HepG2 (cell line): ENCODE measurements around the gene ATP8B1. TPM values are rescaled to one million over a fixed set of nuclear protein-coding genes. Genes with fewer than 3 reads are reported as not detected.
A peak's percentile ranks its signal among the peaks of the same experiment; 100 is the strongest.

ENCODE experiments used
- BRCA1 ChIP-seq: sonication (generic); formaldehyde crosslinking; IDR thresholded peaks from 2 replicates; pipeline ENCODE4 v1.4.0; 2020; ENCODE audit warnings: missing genetic modification reagents
- EP300 ChIP-seq, 3 experiments: sonication (generic) in 1 of 3; formaldehyde crosslinking in 1 of 3; IDR thresholded peaks; 2 replicates each; pipeline versions ENCODE4 v1.5.1 to v1.6.1; 2011 to 2020; ENCODE audit warnings: low read depth in 2 of 3, low read length in 2 of 3, borderline replicate concordance in 1 of 3, improper control_type of control experiment in 1 of 3, mild to moderate bottlenecking in 1 of 3, missing genetic modification reagents in 1 of 3, moderate library complexity in 1 of 3
- FOXJ3 ChIP-seq: sonication (generic); formaldehyde crosslinking; IDR thresholded peaks from 2 replicates; pipeline ENCODE4 v1.4.0; 2020; ENCODE audit warnings: missing genetic modification reagents, mild to moderate bottlenecking, borderline replicate concordance
- GABPA ChIP-seq, 2 experiments: IDR thresholded peaks; 2 replicates each; pipeline ENCODE4 v1.6.1; 2011 to 2016; ENCODE audit warnings: low read depth in 2 of 2, low read length in 1 of 2, missing biosample characterization in 1 of 2, missing genetic modification characterization in 1 of 2
- KDM3A ChIP-seq: IDR thresholded peaks from 2 replicates; pipeline ENCODE4 v1.6.1; 2018; ENCODE audit warnings: low read depth, missing compliant biosample characterization
- KLF16 ChIP-seq, 2 experiments: sonication (generic) in 1 of 2; formaldehyde crosslinking in 1 of 2; IDR thresholded peaks; 2 replicates each; pipeline versions ENCODE4 v1.6.1 to v1.8.0; 2016 to 2023; ENCODE audit warnings: missing genetic modification reagents in 2 of 2, missing compliant biosample characterization in 1 of 2
- MEF2D ChIP-seq: sonication (generic); formaldehyde crosslinking; IDR thresholded peaks from 2 replicates; pipeline ENCODE4 v1.5.1; 2020; ENCODE audit warnings: mild to moderate bottlenecking, missing genetic modification reagents
- TBX2 ChIP-seq: sonication (generic); formaldehyde crosslinking; IDR thresholded peaks from 2 replicates; pipeline ENCODE4 v1.5.0; 2020; ENCODE audit warnings: missing genetic modification reagents, mild to moderate bottlenecking, borderline replicate concordance
- TGIF2 ChIP-seq: IDR thresholded peaks from 2 replicates; pipeline ENCODE4 v1.6.1; 2016; ENCODE audit warnings: control low read depth, missing compliant biosample characterization
- ZNF17 ChIP-seq: sonication (generic); formaldehyde crosslinking; IDR thresholded peaks from 2 replicates; pipeline ENCODE4 v1.5.0; 2020; ENCODE audit warnings: mild to moderate bottlenecking, missing genetic modification reagents
- ZNF792 ChIP-seq: IDR thresholded peaks from 2 replicates; pipeline ENCODE4 v1.6.1; 2016
- polyA plus RNA-seq, 8 experiments: library from polyadenylated mRNA; depleted of rRNA in 3 of 8; stranded (reverse) in 7 of 8; unstranded in 1 of 8; fragments of >200 nt; fragmentation: Illumina TruSeq in 4 of 8; extraction: Trizol in 4 of 8; gene quantifications; 2 replicates each; pipeline versions ENCODE4 v1.2.1 to v1.2.3, GENCODE V29; 2011 to 2016; ENCODE audit warnings: low read depth in 4 of 8, missing spikeins in 1 of 8, mixed read lengths in 1 of 8; ENCODE audit not compliant: insufficient read depth in 1 of 8
- total RNA-seq, 5 experiments: library from RNA; depleted of rRNA; stranded (reverse); fragments of >200 nt; fragmentation: Illumina TruSeq; extraction: Trizol; gene quantifications; 2 replicates each; pipeline ENCODE4 v1.2.3, GENCODE V29; 2016; ENCODE audit warnings: low read depth in 1 of 5
- TF ChIP-seq, protein P1 (sequence below): sonication (generic); formaldehyde crosslinking; IDR thresholded peaks from 2 replicates; pipeline ENCODE4 v1.4.0; 2020; ENCODE audit warnings: missing genetic modification reagents
- TF ChIP-seq, protein P2 (sequence below): fragments of 450-650 bp; IDR thresholded peaks from 2 replicates; pipeline ENCODE4 v1.6.1; 2016
- TF ChIP-seq, protein P3 (sequence below), 2 experiments: IDR thresholded peaks; 2 replicates each; pipeline ENCODE4 v1.6.1; 2011 to 2012; ENCODE audit warnings: low read length in 2 of 2, borderline replicate concordance in 1 of 2, low read depth in 1 of 2, mild to moderate bottlenecking in 1 of 2, moderate library complexity in 1 of 2
- TF ChIP-seq, protein P4 (sequence below): sonication (generic); IDR thresholded peaks from 2 replicates; pipeline ENCODE4 v1.6.1; 2016; ENCODE audit warnings: low read depth, borderline replicate concordance
- TF ChIP-seq, protein P5 (sequence below): sonication (generic); formaldehyde crosslinking; IDR thresholded peaks from 2 replicates; pipeline ENCODE4 v1.5.0; 2020; ENCODE audit warnings: mild to moderate bottlenecking, missing genetic modification reagents, borderline replicate concordance

ATP8B1 gene
- total and polyA plus RNA-seq, 2 of the 13 experiments (the other 11 are each of a cell fraction or from before 2014, with no cell fraction given), result 2.8 to 4.0 TPM

DNA sequence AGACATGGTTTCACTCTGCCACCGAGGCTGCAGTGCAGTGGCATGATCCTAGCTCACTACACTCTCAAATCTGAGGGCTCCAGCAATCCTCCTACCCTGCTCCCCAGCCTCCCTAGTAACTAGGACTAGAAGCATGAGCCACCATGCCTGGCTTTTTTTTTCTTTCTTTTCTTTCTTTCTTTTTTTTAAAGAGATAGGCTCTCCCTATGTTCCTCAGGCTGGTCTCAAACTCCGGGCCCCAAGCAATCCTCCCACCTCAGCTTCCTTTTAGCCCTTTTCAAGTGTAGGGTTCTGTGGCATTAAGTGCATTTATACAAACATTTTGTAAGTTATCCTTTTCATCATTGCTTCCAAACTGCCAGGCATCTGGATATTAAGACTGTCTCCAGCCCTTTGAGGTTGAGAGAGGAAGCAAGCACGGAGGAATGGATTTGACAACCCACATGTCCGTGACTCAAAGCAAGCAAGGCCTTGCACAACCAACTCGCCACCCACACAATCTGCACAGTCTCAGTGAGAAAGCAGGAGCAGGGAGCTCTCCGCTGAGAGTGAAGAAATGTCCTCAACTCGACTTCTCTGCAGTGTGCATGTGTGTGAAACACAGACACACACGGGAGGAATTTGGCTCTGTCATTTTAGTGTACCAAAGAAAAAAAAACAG lies 65.6 kb downstream of the ATP8B1 start (continued):
- TF ChIP-seq, protein P1, sequence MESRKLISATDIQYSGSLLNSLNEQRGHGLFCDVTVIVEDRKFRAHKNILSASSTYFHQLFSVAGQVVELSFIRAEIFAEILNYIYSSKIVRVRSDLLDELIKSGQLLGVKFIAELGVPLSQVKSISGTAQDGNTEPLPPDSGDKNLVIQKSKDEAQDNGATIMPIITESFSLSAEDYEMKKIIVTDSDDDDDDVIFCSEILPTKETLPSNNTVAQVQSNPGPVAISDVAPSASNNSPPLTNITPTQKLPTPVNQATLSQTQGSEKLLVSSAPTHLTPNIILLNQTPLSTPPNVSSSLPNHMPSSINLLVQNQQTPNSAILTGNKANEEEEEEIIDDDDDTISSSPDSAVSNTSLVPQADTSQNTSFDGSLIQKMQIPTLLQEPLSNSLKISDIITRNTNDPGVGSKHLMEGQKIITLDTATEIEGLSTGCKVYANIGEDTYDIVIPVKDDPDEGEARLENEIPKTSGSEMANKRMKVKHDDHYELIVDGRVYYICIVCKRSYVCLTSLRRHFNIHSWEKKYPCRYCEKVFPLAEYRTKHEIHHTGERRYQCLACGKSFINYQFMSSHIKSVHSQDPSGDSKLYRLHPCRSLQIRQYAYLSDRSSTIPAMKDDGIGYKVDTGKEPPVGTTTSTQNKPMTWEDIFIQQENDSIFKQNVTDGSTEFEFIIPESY (CRISPR knock-in tag), result peak; percentile 23; the same call in 1 of the 2 replicates
- no peak for TF ChIP-seq MEF2D (CRISPR knock-in tag)
- TF ChIP-seq, protein P2, sequence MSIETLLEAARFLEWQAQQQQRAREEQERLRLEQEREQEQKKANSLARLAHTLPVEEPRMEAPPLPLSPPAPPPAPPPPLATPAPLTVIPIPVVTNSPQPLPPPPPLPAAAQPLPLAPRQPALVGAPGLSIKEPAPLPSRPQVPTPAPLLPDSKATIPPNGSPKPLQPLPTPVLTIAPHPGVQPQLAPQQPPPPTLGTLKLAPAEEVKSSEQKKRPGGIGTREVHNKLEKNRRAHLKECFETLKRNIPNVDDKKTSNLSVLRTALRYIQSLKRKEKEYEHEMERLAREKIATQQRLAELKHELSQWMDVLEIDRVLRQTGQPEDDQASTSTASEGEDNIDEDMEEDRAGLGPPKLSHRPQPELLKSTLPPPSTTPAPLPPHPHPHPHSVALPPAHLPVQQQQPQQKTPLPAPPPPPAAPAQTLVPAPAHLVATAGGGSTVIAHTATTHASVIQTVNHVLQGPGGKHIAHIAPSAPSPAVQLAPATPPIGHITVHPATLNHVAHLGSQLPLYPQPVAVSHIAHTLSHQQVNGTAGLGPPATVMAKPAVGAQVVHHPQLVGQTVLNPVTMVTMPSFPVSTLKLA, result peak; percentile 21; the same call in 1 of the 2 replicates
- TF ChIP-seq TBX2 (CRISPR knock-in tag), result peak; percentile 44; the same call in 1 of the 2 replicates
- peak in 1 of 2 experiments; percentile 60; a peak in 1 of 4 replicates for TF ChIP-seq EP300 (IDR thresholded peaks at IDR 0.05; ENCODE audit: low read depth in 2 of 2, low read length in 2 of 2)
- TF ChIP-seq EP300 (CRISPR knock-in tag; IDR thresholded peaks at IDR 0.05; ENCODE audit: borderline replicate concordance), result no peak; the same call in none of the 2 replicates
- 0 out of 2 replicates have a peak, but pooled peaks have one; percentile 20 for TF ChIP-seq BRCA1 (CRISPR knock-in tag)
- 0 out of 2 replicates have a peak, but pooled peaks have one; percentile 33 for TF ChIP-seq KDM3A (CRISPR knock-in tag)
- TF ChIP-seq, protein P3, sequence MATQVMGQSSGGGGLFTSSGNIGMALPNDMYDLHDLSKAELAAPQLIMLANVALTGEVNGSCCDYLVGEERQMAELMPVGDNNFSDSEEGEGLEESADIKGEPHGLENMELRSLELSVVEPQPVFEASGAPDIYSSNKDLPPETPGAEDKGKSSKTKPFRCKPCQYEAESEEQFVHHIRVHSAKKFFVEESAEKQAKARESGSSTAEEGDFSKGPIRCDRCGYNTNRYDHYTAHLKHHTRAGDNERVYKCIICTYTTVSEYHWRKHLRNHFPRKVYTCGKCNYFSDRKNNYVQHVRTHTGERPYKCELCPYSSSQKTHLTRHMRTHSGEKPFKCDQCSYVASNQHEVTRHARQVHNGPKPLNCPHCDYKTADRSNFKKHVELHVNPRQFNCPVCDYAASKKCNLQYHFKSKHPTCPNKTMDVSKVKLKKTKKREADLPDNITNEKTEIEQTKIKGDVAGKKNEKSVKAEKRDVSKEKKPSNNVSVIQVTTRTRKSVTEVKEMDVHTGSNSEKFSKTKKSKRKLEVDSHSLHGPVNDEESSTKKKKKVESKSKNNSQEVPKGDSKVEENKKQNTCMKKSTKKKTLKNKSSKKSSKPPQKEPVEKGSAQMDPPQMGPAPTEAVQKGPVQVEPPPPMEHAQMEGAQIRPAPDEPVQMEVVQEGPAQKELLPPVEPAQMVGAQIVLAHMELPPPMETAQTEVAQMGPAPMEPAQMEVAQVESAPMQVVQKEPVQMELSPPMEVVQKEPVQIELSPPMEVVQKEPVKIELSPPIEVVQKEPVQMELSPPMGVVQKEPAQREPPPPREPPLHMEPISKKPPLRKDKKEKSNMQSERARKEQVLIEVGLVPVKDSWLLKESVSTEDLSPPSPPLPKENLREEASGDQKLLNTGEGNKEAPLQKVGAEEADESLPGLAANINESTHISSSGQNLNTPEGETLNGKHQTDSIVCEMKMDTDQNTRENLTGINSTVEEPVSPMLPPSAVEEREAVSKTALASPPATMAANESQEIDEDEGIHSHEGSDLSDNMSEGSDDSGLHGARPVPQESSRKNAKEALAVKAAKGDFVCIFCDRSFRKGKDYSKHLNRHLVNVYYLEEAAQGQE (IDR thresholded peaks at IDR 0.05; ENCODE audit: borderline replicate concordance in 1 of 2, low read depth in 1 of 2, low read length in 2 of 2), result peak in 1 of 2 experiments; percentile 15; a peak in 1 of 4 replicates
- peak; percentile 96 for TF ChIP-seq TGIF2
- TF ChIP-seq, protein P4, sequence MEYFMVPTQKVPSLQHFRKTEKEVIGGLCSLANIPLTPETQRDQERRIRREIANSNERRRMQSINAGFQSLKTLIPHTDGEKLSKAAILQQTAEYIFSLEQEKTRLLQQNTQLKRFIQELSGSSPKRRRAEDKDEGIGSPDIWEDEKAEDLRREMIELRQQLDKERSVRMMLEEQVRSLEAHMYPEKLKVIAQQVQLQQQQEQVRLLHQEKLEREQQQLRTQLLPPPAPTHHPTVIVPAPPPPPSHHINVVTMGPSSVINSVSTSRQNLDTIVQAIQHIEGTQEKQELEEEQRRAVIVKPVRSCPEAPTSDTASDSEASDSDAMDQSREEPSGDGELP, result peak; percentile 41; the same call in 1 of the 2 replicates
- TF ChIP-seq ZNF17 (CRISPR knock-in tag), result no peak
- TF ChIP-seq, protein P5, sequence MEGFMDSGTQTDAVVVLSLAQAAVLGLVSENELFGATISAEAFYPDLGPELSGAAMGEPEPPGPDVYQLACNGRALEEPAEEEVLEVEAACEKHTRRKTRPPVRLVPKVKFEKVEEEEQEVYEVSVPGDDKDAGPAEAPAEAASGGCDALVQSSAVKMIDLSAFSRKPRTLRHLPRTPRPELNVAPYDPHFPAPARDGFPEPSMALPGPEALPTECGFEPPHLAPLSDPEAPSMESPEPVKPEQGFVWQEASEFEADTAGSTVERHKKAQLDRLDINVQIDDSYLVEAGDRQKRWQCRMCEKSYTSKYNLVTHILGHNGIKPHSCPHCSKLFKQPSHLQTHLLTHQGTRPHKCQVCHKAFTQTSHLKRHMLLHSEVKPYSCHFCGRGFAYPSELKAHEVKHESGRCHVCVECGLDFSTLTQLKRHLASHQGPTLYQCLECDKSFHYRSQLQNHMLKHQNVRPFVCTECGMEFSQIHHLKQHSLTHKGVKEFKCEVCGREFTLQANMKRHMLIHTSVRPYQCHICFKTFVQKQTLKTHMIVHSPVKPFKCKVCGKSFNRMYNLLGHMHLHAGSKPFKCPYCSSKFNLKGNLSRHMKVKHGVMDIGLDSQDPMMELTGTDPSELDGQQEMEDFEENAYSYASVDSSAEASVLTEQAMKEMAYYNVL, result no peak
- peak; percentile 61; the same call in 1 of the 2 replicates for TF ChIP-seq ZNF792 (CRISPR knock-in tag)
- TF ChIP-seq GABPA (IDR thresholded peaks at IDR 0.05; ENCODE audit: low read depth, low read length), result no peak
- peak; percentile 46; the same call in 1 of the 2 replicates for TF ChIP-seq GABPA (CRISPR knock-in tag; IDR thresholded peaks at IDR 0.05; ENCODE audit: low read depth)
- 0 out of 4 replicates have a peak, but pooled peaks of 1 of the 2 experiments have one; percentile 49 for TF ChIP-seq KLF16 (CRISPR knock-in tag; IDR thresholded peaks at IDR 0.05)
- peak; percentile 22; the same call in 1 of the 2 replicates for TF ChIP-seq FOXJ3 (CRISPR knock-in tag)
